Vagina (tissue), 2 donors: ENCODE data around the gene SPACA5B. TPM values are rescaled to one million over a fixed set of nuclear protein-coding genes. Genes with fewer than 3 reads are reported as not detected.
"Not testable (repeated sequence)": the region's sequence is repeated elsewhere in the genome, so short reads cannot be mapped to it uniquely, and the experiment has no call there.

ENCODE experiments used
- DNase-seq, 2 donors: peaks; one replicate each; pipeline ENCODE4 v3.0.0-alpha.2; 2017; ENCODE audit errors: extremely low spot score in 2 of 2
- H3K27ac ChIP-seq: fragments of 200-600 bp; sonication (generic); one replicate; pipeline ENCODE4 v1.5.1; 2019
- H3K27me3 ChIP-seq: fragments of 200-600 bp; sonication (generic); one replicate; pipeline ENCODE4 v1.5.1; 2019
- H3K36me3 ChIP-seq, 2 donors: fragments of 200-600 bp; sonication (generic); one replicate each; pipeline ENCODE4 v1.5.1; 2017 to 2019
- H3K4me1 ChIP-seq: fragments of 200-600 bp; sonication (generic); one replicate; pipeline ENCODE4 v1.5.1; 2019
- H3K4me3 ChIP-seq, 2 donors: fragments of 200-600 bp; sonication (generic); 1 replicate in 1 of 2; 2 replicates in 1 of 2; pipeline ENCODE4 v1.5.1; 2016 to 2019
- H3K9me3 ChIP-seq: fragments of 200-600 bp; sonication (generic); one replicate; pipeline ENCODE4 v1.5.1; 2019
- CTCF ChIP-seq, 3 experiments: fragments of 450-650 bp in 2 of 3; fragments of 200-600 bp in 1 of 3; sonication (generic) in 1 of 3; IDR thresholded peaks; one replicate each; pipeline ENCODE4 v1.5.1; 2017 to 2019; ENCODE audit warnings: antibody characterized with exemption in 3 of 3, mild to moderate bottlenecking in 2 of 3, moderate library complexity in 2 of 3
- POLR2A ChIP-seq, 2 donors: fragments of 450-650 bp; IDR thresholded peaks; one replicate each; pipeline ENCODE4 v1.6.1; 2017; ENCODE audit warnings: antibody characterized with exemption in 2 of 2, mild to moderate bottlenecking in 2 of 2, moderate library complexity in 2 of 2
- POLR2AphosphoS5 ChIP-seq, 2 donors: sonication (generic); formaldehyde crosslinking; IDR thresholded peaks; one replicate each; pipeline ENCODE4 v1.9.0; 2017; ENCODE audit warnings: antibody characterized with exemption in 2 of 2, mild to moderate bottlenecking in 2 of 2, low read depth in 1 of 2; ENCODE audit not compliant: insufficient read depth in 1 of 2
- intact Hi-C: fragments of 100-400 bp; cut with DNase I; formaldehyde crosslinking; loops from one replicate; pipeline ENCODE4 v1.15.1; 2023
- total RNA-seq: library from RNA; depleted of rRNA; stranded (reverse); fragments of >200 nt; gene quantifications from one replicate; pipeline ENCODE4 v1.2.3, GENCODE V29; 2016

SPACA5B gene
- total RNA-seq, 1 donor from 2014 or later, result not detected

GRCh38 chrX:48153769-48154168, 23.3 kb downstream of the SPACA5B start:
- Histone ChIP-seq H3K27ac (no peak overlapping the region), H3K4me1 (no peaks in the 10 kb centered on the region), H3K9me3 (no peaks in the 10 kb centered on the region), H3K4me3 (no peak overlapping the region), H3K36me3 (no peaks in the 10 kb centered on the region), H3K27me3 (no peaks in the 10 kb centered on the region)
- no peak for DNase-seq
- TF ChIP-seq CTCF (IDR thresholded peaks at IDR 0.05) (no peak), POLR2AphosphoS5 (IDR thresholded peaks at IDR 0.05; ENCODE audit: insufficient read depth in 1 of 2, low read depth in 1 of 2) (no peak), POLR2A (IDR thresholded peaks at IDR 0.05) (no peak)
- intact Hi-C loops, result no loop called here

GRCh38 chrX:48154796-48155195, 24.4 kb downstream of the SPACA5B start:
- no peaks in the 10 kb centered on the region for H3K9me3 ChIP-seq
- H3K27me3 ChIP-seq, result no peaks in the 10 kb centered on the region
- H3K36me3 ChIP-seq, result no peaks in the 10 kb centered on the region
- intact Hi-C loops, result no loop called here
- no peaks in the 10 kb centered on the region for H3K4me1 ChIP-seq
- TF ChIP-seq CTCF (IDR thresholded peaks at IDR 0.05) (no peak), POLR2AphosphoS5 (IDR thresholded peaks at IDR 0.05; ENCODE audit: insufficient read depth in 1 of 2, low read depth in 1 of 2) (no peak), POLR2A (IDR thresholded peaks at IDR 0.05) (no peak)
- H3K4me3 ChIP-seq, result no peak overlapping the region
- no peak for DNase-seq
- no peak overlapping the region for H3K27ac ChIP-seq

GRCh38 chrX:48156014-48156413, 25.6 kb downstream of the SPACA5B start:
- intact Hi-C loops, result no loop called here
- TF ChIP-seq CTCF (IDR thresholded peaks at IDR 0.05), result no peak
- Histone ChIP-seq H3K4me1 (no peaks in the 10 kb centered on the region), H3K27me3 (no peaks in the 10 kb centered on the region), H3K36me3 (no peaks in the 10 kb centered on the region), H3K27ac (no peak overlapping the region), H3K4me3 (no peak overlapping the region), H3K9me3 (no peaks in the 10 kb centered on the region)
- DNase-seq, result no peak

GRCh38 chrX:48165241-48165640, 34.8 kb downstream of the SPACA5B start:
- no peak for DNase-seq
- no peak overlapping the region for H3K4me3 ChIP-seq
- no peaks in the 10 kb centered on the region for H3K36me3 ChIP-seq
- intact Hi-C loops, result no loop called here
- H3K27ac ChIP-seq, result no peak overlapping the region
- H3K9me3 ChIP-seq, result no peaks in the 10 kb centered on the region
- H3K27me3 ChIP-seq, result no peaks in the 10 kb centered on the region
- H3K4me1 ChIP-seq, result no peaks in the 10 kb centered on the region
- TF ChIP-seq POLR2A (IDR thresholded peaks at IDR 0.05) (no peak), POLR2AphosphoS5 (IDR thresholded peaks at IDR 0.05; ENCODE audit: insufficient read depth in 1 of 2, low read depth in 1 of 2) (no peak), CTCF (IDR thresholded peaks at IDR 0.05) (no peak)

- intact Hi-C loops, result not testable (repeated sequence)
Measured at GRCh38 chrX:48166322-48166721, 35.9 kb downstream of the SPACA5B start.

GRCh38 chrX:48179691-48180090, 49.3 kb downstream of the SPACA5B start:
- Histone ChIP-seq H3K27ac (no peak overlapping the region), H3K36me3 (no peaks in the 10 kb centered on the region), H3K4me3 (no peak overlapping the region), H3K27me3 (no peaks in the 10 kb centered on the region), H3K9me3 (no peaks in the 10 kb centered on the region), H3K4me1 (no peaks in the 10 kb centered on the region)
- TF ChIP-seq CTCF (IDR thresholded peaks at IDR 0.05), result no peak
- no peak for TF ChIP-seq POLR2A (IDR thresholded peaks at IDR 0.05)
- no peak for TF ChIP-seq POLR2AphosphoS5 (IDR thresholded peaks at IDR 0.05; ENCODE audit: insufficient read depth in 1 of 2, low read depth in 1 of 2)
- DNase-seq, result no peak
- intact Hi-C loops, result no loop called here

More at GRCh38 chrX:48166322-48166721, 35.9 kb downstream of the SPACA5B start:
- H3K27me3 ChIP-seq, H3K36me3 ChIP-seq, H3K27ac ChIP-seq, H3K4me1 ChIP-seq, H3K4me3 ChIP-seq, H3K9me3 ChIP-seq, DNase-seq: not testable (repeated sequence)
